NCI-H1694 treated with DMSO at 0.1 percent for 48 hours (cell line): Measurements from ENCODE around the gene SIM1.

Source experiments
- DNase-seq: peaks from one replicate; lab custom pipeline; 2025; lab: John Stamatoyannopoulos, UW

Gene SIM1, protein sequence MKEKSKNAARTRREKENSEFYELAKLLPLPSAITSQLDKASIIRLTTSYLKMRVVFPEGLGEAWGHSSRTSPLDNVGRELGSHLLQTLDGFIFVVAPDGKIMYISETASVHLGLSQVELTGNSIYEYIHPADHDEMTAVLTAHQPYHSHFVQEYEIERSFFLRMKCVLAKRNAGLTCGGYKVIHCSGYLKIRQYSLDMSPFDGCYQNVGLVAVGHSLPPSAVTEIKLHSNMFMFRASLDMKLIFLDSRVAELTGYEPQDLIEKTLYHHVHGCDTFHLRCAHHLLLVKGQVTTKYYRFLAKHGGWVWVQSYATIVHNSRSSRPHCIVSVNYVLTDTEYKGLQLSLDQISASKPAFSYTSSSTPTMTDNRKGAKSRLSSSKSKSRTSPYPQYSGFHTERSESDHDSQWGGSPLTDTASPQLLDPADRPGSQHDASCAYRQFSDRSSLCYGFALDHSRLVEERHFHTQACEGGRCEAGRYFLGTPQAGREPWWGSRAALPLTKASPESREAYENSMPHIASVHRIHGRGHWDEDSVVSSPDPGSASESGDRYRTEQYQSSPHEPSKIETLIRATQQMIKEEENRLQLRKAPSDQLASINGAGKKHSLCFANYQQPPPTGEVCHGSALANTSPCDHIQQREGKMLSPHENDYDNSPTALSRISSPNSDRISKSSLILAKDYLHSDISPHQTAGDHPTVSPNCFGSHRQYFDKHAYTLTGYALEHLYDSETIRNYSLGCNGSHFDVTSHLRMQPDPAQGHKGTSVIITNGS

DNA sequence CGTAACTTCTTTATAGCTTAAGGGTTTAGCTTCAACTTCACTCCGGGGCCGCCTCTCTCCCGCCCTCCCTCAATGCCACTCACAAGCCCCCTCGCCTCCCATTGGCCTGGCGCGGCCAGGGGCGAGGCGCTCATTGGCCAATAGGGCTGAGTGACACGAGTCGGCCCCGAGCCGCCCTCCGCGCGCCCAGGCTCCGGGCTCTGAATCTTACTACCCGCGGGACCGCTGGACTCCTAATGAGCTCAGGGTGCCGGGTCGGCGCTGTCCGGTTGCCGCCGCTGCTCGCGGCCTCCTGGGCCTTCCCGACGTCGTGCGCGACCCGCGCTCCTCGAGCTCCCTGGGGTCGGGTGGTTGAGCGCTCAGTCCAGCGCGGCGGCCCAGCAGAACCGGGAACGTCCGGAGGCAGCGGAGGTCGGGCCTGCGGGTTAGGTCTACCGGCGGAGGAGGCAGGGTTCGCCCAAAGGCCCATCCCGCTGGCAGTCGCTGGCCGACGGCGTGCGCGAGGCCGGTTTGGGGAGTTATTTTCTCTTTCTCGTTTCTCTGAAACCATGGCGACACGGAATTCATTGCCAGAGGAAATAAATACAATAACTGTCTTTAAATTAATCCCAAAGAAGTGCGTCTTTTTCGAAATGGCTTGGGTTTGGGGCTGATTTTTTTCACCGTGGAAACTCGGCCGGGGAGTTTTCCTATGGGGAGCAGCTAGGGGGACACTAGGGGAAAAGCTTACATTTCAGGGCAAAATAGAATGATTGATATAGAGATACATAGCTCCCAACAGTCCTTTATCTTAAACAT is at the start of gene SIM1:
SIM1 (minus strand) TSS at position 19 of the 798 bp plus-strand sequence. CDS start 1,453 bp downstream, outside the sequence.
- DNase-seq = peak; percentile 56

DNA sequence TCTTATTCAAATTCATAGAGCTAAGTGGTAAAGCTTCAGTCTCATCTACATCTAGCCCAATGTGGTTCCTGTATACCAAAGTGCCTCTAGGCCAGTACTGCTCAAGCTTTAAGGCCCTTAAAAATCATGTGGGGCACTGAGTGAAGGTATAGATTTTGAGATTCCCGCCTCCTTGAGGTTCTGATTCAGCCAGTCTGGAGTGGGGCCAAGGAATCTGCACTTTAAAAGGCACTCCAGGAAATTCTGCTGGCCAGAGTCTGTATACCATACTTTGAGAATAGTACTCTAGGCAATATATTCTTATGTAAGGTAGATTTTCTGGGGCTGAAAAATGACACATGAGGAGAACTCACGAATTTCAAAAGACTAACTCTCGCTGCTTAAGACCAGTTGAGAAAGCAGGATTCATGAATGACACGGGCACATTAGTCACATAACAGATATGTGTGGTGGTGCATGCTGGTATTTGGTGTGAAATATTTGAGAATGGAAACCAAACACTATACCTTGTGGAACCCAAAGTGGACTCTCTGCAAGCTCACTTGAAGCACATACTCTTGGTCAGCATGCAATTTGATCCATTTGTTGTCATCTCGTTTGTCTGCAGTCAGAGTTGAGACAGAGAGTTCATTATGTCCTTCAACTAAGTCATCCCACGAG is 47.6 kb upstream of the SIM1 start:
- DNase-seq = no peak

DNA sequence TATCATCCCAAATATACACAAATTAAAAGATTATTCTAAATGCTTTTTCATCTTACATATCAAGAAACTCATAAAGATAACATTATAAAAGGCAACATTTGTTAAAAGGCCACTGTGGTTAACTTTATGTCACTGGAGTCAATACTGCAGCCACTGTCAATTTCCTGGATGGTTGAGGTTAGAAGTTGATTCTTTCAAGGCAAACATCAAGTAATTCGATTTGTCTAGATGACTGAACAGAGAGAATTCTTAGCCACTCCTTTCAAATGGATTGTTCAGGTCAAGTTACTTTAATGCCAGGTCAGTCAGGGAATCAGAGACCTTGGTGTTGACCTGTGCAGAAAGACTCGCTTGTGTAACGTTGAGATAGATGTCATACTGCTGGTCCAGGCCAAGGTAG is 44.4 kb upstream of the SIM1 start:
- DNase-seq = no peak

DNA sequence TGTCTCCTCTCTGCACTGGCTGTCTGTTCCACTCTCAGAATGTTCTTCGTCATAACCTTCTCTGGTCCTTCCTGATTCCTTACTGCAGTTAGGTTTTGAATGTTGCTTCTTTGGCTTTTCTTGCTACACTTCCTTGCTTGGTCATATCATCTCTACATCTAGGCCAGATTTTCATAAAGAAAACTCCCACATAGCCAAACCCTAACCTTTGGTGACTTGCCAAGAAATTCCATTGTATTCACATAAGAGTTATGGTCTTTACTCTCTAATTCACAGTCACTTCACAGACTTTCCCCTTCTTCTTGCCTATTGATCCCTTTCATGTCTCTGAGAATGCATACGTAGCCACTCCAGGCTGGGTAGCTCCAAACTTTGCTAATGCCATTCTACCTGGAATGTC is 41.9 kb upstream of the SIM1 start:
- DNase-seq = no peak

DNA sequence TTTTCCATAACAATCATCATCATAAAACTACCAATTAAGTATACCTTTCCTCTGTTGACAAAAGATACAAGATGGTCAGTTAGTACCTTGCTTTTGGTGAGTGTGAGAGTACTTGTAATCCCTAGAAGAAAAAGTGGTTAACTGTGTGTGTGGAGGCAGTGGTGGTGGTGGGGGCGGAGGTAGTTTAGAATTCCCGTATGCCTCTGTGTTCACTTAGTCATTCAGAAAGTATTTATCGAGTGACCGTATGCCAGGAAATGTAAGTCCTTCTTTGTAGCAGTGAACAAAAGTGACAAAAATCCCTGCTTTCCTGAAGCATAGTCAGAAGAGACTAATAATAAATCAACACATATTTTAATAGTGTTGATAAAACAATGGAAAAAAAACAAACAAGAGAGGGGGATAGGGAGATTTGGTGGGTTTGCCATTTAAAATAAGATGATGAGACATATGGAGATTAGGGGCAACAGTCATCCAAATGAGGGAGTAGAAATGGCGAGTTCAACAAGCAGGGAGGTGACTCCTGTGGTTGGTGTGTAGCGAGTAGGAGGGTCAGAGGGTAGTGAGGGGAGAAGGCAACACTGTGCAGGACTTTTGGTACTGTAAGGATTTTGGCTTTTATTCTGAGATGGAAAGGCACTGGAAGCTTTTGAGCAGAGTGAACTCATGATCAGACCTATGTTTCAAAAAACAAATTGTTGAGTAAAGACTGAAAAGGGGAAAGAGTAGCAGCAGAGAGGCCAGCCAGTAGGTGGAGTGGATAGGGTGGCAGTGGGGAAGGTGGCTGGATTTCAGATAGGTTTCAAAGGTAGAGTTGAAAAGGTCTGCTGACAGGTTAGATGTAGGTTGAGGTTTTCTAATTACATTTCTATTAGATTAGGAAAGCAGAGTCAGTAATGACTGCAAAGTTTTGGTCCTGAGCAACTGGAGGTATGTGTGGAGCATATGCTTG is 40.3 kb upstream of the SIM1 start:
- no peak for DNase-seq

DNA sequence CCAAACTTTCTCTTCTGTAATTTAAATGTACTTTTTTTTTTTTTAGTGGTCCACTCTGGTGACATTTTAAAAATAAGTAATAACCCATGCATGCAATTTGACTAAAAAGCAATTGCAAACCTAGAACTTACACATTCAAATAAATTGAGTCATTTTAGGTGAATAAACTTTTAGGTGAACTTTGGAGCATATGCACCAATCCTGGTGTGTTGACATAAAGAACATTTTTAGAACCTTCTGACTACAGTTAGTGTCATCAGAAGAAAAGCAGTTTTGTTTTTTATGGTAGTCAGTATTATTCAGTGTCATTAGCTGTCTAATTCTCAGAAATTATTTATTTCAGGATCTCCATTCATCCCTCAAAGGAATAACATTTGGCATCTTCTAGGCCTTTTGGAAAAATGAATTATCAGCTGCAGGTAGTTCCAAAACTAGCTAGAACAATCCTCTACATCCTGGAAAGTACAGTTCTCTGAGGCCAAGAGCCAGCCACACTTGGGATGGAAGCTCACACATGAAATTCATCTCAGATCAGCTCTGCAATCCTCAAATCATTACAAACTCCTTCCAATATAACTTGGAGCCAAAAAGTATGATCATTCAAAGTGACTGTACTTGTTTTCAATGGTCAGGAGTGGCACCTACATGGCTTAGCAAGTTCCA is 38.5 kb upstream of the SIM1 start:
- DNase-seq = no peak

DNA sequence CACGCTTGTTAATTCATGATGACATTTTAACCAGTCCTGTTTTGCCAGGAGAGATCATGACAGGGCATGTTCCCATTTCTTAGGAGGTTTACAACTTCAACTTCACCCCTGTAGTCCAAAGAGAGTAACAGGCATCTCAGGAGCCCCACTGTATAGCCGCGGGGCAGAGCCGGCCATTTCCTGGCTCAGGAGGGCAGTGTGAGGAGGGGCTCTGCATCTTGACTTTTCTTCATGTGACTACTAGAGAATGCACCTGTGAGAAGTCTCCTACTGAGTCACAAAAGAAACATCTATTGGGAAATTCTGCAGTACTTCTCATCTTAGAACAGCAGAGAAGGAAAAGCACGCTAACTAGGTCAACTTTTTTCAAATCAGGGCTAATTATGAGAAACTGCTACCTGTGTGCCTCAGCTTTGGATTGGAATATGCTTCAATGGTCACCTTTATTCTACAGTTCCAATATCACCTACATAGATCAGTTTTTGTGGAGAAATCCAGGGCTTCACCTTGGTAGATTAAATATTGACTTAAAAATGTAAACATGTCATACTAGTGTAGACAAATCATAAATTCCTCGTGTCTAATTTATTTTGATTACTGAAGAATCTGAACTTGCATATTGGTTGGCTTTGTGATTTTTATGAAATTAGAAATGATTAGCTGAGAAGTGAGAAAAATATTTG is 28.6 kb upstream of the SIM1 start:
- no peak for DNase-seq

DNA sequence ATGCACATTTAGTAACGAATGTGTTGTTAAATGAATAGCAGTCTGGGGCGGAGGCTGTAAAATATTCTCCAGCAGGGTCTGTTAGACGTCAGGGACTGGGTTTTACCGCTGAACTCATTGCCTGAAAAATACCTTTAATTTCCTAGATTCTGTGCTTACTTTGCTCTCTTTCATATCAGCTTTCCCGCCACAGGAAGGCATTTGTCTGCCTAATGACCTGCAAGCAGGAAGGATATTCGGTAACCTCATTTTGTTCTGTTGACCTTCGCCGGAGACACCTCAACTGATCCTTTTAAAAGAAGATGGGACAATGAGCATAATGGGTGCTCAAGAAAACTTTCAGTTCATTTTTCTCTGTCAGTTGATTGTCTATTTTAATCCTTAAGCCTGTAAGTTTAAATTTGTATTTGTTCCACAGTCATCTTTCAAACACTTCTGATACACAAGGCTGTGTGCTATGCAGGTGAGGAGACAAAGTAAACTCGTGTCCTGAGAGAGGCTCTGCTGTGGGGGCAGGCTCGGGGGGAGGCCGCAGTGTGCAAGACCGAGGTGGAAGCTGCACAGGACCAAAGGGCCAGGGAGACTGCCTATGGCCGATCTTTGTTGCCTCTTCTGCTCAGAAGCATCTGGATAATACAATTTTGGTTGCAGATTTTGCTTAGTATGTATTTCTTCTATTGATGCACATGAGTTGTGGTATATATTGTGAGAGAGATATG is 27.4 kb upstream of the SIM1 start:
- no peak for DNase-seq

DNA sequence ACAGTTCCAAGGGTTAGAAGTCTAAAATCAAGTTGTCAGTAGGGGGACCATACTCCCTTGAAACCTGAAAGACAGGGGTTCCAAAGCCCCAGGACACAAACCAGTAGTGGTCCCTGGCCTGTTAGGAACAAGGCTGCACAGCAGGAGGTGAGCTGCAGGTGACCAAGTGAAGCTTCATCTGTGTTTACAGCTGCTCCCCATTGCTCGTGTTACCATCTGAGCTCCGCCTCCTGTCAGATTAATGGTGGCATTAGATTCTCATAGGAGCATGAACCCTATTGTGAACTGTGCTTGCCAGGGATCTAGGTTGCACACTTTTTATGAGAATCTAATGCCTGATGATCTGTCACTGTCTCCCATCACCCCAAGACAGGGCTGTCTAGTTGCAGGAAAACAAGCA is 25.3 kb upstream of the SIM1 start:
- DNase-seq = no peak

DNA sequence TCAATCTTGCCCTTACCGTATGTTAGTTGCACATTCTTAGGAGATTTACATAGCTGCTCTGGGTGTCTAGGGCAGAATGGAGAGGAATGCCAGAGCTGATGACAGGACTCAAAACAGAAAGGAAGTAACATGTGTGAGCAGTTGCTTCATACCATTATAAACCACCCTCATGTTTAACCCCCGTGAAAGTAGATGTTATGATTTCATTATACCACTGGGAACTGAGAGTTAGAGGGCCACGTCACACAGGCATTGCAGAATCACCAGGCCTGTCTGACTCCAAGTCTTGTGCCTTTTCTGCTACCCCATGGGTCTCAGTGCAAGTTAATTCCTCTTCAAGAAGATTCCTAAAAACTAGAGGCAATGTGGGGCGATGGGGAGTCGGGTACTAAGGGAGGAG is 23.5 kb upstream of the SIM1 start:
- DNase-seq = no peak

DNA sequence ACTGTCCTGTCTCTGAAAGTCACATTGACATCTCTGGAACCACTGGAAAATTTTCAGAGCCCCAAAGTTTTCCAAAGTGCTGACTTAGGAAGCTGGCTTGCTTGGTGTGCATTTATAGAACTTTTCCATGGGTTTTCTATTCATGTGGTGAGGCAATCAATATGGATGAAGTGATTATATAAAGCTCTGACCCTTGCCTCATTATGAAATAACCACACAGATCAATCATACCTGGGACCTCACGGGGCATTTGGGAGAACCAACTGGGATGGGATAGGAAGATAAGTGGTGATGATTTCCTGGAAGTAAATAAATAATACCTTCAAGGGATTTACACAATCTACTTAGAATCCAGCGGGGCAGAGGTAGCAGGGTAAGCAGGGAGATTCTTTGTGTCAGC is 22.9 kb upstream of the SIM1 start:
- no peak for DNase-seq

DNA sequence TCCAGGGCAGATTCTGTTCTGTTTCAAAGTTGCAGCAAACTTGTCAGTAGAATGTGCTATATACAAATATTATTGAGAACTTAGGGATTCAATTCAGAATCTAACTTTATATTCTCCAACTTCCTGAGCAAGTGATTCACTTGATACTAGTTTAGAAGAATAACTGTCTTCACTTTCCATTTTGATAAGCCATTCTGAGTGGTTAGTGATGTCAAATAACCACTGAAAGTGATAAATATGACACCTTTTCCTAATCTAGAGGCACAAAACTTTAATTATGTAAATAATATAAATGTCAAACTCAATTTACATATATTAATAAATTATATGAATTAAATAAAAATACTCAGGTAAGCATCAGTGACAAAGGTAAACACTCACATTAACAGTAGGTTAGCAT is 20.5 kb upstream of the SIM1 start:
- no peak for DNase-seq

DNA sequence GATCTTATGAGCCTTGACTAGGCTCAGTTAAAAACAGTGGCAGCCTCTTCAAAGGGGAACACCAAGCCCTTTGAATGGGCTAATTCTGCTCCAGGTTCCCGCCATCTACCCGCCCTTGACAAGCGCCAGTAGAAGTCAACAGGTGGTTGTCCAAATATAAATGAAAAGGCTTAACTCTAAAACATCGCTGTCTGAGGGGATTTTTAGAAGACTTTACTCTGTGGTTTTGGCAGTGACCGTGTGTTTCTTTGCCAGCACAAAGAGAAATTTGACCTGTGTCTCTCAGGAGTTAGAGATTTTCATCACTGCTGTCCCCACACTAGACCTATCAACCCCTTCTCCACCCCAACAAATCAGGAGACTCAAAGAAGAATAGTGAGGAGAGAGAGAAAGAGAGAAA is 19.8 kb upstream of the SIM1 start:
- no peak for DNase-seq

DNA sequence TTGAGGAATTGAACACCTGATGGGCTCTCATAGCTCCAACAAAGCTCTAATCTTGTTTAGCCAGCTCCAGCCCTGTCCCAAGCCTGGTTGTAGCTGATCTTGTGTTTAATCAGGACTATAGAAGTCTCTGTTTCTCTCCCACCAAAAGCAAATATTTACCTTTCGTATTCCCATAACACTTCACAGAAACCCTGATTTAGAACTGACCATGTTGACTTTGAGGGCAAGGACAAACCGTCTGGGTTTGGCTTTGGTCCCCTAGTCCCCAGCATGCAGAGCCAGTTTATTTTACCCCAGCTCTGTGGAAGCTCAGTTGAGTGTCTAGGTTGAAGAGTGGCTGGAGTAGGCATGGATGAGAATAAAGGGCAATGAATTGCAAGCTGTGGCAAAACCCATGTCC is 18.0 kb upstream of the SIM1 start:
- DNase-seq = no peak

DNA sequence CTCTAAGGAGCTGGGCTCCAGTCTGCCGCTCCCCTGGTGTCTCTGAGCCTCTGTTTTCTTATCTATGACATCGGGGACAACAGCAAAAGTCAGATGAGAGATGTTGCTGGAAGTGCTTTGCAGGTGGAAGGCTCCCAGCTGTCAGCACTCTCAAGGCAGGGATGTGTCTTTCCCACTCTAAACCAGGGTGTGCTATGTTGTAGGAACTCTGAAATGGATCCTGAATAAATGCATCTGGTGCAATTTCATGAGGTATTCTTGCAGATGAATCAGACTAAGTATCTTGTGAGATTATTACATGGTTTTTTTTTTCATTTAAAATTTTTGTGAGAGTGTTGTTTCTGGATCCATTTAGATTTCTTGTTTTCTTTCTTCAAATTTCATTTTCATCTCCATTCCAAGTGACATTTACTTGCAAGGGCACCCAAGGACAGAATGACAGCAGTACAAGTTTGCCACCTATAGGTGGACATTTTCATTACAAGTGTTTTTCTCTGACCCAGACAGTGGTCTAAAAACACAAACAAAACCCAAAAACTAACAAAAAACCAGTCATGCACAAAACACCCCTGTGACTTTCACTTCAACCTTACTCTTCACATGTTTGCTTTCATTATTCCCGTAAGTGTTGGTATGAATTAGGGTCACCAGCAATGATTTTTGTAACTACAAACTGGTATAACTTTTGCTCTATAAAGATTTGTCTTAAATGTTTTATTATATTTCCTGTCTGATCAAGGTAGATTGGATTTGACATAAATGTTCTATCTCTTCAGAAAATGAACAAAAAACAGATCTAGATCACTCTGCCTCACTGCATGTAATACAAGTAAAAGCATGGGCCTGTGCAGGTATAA is 14.7 kb upstream of the SIM1 start:
- DNase-seq = peak; percentile 13

DNA sequence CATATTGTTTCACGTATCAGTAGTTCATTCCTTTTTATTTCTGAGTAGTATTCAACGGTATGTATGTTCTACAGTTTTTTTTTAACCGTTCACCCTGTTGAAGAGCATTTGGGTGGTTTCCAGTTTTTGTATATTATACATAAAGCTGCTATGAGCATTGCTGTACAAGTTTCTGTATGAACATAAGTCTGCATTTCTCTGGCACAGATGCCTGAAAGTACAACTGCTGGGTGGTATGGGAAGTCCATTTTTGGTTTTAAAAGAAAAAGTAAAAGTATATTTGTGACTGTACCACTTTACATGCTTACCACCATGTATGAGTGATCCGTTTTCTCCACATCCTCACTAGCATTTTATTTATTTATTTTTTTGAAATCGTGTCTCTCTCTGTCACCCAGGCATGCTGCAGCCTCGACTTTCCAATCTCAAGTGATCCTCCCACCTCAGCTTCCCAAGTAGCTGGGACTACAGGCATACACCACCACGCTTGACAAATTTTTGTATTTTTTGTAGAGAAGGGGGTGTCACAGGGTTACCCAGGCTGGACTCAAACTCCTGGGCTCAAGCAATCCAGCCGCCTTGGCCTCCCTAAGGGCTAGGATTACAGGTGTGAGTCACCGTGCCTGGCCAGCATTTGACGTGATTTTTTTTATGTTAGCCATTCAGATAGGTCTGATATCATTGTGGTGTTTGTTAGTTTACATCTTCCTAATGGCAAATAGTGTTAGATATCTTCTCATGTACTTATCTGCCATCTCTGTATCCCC is 11.0 kb upstream of the SIM1 start:
- no peak for DNase-seq

DNA sequence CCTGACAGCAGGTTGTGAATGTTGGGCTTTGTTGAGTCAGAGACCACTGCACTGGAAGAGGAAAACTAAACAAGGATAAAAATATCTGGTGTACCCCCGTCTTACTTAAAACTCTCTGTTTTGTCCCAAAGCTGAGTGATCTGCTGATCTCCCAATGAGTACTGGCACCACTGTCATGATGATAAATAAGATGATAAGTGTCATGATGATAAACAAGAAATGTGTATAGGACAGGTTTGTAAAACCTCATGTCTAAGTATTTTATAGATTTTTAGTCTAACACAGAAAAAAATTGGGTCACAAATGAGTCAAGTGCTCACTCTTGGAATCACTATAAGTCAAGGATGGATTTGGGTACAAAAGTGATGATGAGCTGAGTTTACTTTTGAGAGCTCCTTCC is 8.5 kb upstream of the SIM1 start:
- DNase-seq = no peak
